ENCODE measurements around the gene SH2D6. TPM values are rescaled to one million over a fixed set of nuclear protein-coding genes. Genes with fewer than 3 reads are reported as not detected.
"Not testable (repeated sequence)": the region's sequence is repeated elsewhere in the genome, so short reads cannot be mapped to it uniquely, and the experiment has no call there.

Gene SH2D6
- polyA plus RNA-seq, 1 donor from 2014 or later: not detected

GRCh38 chr2:85413592-85414420 lies 4.7 kb upstream of the SH2D6 start:
- Histone ChIP-seq H3K79me2 (replicated peaks; ENCODE audit: insufficient read depth, low read length) (no peaks in the 10 kb centered on the region), H3F3A (ENCODE audit: insufficient read depth, low read length, poor library complexity, severe bottlenecking) (no peaks in the 10 kb centered on the region), H3K4me3 (ENCODE audit: low read length) (no peak overlapping the region), H3K36me3 (ENCODE audit: insufficient read depth, low read length) (no peaks in the 10 kb centered on the region), H3K9me3 (ENCODE audit: low read length) (no peaks in the 10 kb centered on the region), H3K4me2 (ENCODE audit: low read length) (no peak overlapping the region), H3K9ac (ENCODE audit: low read length) (no peak overlapping the region), H4K20me1 (ENCODE audit: insufficient read depth) (no peaks in the 10 kb centered on the region), H3K9me2 (ENCODE audit: insufficient read depth, low read length) (no peaks in the 10 kb centered on the region), H3K27ac (ENCODE audit: low read length) (no peak overlapping the region), H3K27me3 (ENCODE audit: insufficient read depth, low read depth, low read length) (peaks cover 17% of the 10 kb centered on the region), H2AFZ (ENCODE audit: low read depth, low read length) (no peak overlapping the region)
- TF ChIP-seq MXI1 (conservative IDR thresholded peaks at IDR 0.05; ENCODE audit: poor library complexity, severe bottlenecking): no peak

DNA sequence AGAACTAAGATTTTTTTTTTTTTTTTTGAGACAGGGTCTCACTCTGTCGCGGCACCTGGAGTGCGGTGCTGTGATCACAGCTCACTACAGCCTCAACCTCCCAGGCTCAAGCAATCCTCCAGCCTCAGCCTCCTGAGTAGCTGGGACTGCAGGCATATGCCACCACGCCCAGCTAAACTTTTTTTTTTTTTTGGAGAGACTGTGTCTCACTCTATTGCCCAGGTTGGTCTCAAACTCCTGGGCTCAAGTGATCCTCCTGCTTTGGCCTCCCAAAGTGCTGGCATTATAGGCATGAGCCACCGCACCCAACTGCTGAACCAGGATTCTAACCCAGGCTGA lies 4.1 kb upstream of the SH2D6 start:
- not testable (repeated sequence) for H3K4me3 ChIP-seq (ENCODE audit: low read length); H3K79me2 ChIP-seq (replicated peaks; ENCODE audit: insufficient read depth, low read length); H4K20me1 ChIP-seq (ENCODE audit: insufficient read depth); H3K4me2 ChIP-seq (ENCODE audit: low read length); H3K9ac ChIP-seq (ENCODE audit: low read length); H3K36me3 ChIP-seq (ENCODE audit: insufficient read depth, low read length); H3K9me2 ChIP-seq (ENCODE audit: insufficient read depth, low read length); H3K9me3 ChIP-seq (ENCODE audit: low read length); H3F3A ChIP-seq (ENCODE audit: insufficient read depth, low read length, poor library complexity, severe bottlenecking); H2AFZ ChIP-seq (ENCODE audit: low read depth, low read length); H3K27ac ChIP-seq (ENCODE audit: low read length)
- H3K27me3 ChIP-seq (ENCODE audit: insufficient read depth, low read depth, low read length): peaks cover 17% of the 10 kb centered on the region

DNA sequence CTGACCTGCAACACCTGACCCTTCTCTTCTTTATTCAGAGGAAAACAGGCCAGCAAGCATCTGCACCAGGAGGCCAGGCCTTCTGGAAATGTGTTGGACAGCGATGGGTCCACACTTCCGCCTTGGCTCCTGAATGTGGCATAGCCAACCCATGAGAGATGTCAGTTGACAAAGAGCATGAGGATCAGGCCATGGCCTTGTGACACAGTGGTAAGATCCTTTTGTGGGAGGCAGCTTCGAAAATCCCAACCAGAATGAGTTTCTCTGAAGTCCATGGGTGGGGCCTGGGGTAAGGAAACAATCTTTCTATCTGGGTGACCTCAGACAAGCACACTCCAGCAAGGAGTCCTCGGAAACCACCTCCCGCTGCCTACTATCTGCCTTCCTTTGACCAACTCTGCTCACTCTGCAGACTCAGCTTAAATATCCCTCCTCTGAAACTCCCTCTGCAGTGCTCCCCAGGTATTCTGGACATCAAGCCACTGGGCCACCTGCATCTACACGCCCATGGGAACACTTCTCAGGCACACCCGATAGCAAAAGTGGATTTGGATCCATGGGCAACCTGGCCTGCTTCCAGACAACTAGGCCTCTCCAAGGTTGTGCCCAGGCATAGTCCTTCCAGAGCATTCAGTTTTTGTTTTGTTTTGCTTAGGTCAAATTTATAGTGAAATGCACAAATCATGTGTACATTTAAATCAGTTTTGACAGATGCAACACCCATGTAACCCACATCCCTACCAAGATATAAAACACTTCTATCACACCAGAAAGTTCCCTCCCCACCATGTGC lies 3.6 kb upstream of the SH2D6 start:
- Histone ChIP-seq H3K4me3 (ENCODE audit: low read length) (no peak overlapping the region), H2AFZ (ENCODE audit: low read depth, low read length) (no peak overlapping the region), H3K79me2 (replicated peaks; ENCODE audit: insufficient read depth, low read length) (no peaks in the 10 kb centered on the region), H3F3A (ENCODE audit: insufficient read depth, low read length, poor library complexity, severe bottlenecking) (no peaks in the 10 kb centered on the region), H3K9ac (ENCODE audit: low read length) (no peak overlapping the region), H3K27me3 (ENCODE audit: insufficient read depth, low read depth, low read length) (peaks cover 17% of the 10 kb centered on the region), H3K9me3 (ENCODE audit: low read length) (no peaks in the 10 kb centered on the region), H3K27ac (ENCODE audit: low read length) (no peak overlapping the region), H3K36me3 (ENCODE audit: insufficient read depth, low read length) (no peaks in the 10 kb centered on the region), H4K20me1 (ENCODE audit: insufficient read depth) (no peaks in the 10 kb centered on the region), H3K9me2 (ENCODE audit: insufficient read depth, low read length) (no peaks in the 10 kb centered on the region), H3K4me2 (ENCODE audit: low read length) (no peak overlapping the region)
- TF ChIP-seq EP300 (conservative IDR thresholded peaks at IDR 0.05; ENCODE audit: poor library complexity, severe bottlenecking): no peak

DNA sequence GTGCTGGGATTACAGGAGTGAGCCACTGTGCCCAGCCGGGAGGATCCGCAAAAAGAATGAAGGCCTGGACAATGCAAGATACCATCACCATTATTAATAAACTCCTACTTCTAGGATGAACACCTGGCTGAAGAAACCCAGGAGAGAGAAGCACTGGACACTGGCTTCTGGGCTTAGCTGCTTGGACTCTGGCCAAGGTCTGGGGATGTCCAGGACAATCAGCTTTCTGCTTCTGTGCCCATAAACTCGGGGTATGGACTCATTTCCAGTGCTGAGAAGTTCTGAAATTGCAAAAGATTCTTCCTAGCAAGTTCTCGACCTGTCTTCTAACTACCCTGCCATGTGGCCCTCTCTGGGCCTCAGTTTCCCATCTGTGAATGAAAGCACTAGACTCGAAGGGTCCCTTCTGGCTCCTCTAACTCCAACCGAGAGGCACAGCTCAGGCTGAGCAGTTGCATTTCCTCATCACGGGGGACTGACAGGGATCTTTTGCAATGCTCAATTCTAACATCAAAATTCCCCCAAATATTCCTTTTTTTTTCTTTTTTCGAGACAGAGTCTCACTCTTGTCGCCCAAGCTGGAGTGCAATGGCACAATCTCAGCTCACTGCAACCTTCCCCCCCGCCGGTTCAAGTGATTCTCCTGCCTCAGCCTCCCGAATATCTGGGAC lies 2.4 kb upstream of the SH2D6 start:
- Histone ChIP-seq H3K4me2 (ENCODE audit: low read length) (no peak overlapping the region), H3K9me2 (ENCODE audit: insufficient read depth, low read length) (no peaks in the 10 kb centered on the region), H3F3A (ENCODE audit: insufficient read depth, low read length, poor library complexity, severe bottlenecking) (no peaks in the 10 kb centered on the region), H3K27me3 (ENCODE audit: insufficient read depth, low read depth, low read length) (peaks cover 17% of the 10 kb centered on the region), H2AFZ (ENCODE audit: low read depth, low read length) (no peak overlapping the region), H4K20me1 (ENCODE audit: insufficient read depth) (no peaks in the 10 kb centered on the region), H3K36me3 (ENCODE audit: insufficient read depth, low read length) (no peaks in the 10 kb centered on the region), H3K9me3 (ENCODE audit: low read length) (no peaks in the 10 kb centered on the region), H3K9ac (ENCODE audit: low read length) (no peak overlapping the region), H3K79me2 (replicated peaks; ENCODE audit: insufficient read depth, low read length) (no peaks in the 10 kb centered on the region), H3K27ac (ENCODE audit: low read length) (no peak overlapping the region), H3K4me3 (ENCODE audit: low read length) (no peak overlapping the region)
- TF ChIP-seq CTCF (IDR thresholded peaks at IDR 0.05; ENCODE audit: poor library complexity, severe bottlenecking) (no peak), EP300 (conservative IDR thresholded peaks at IDR 0.05; ENCODE audit: poor library complexity, severe bottlenecking) (no peak), SMC3 (conservative IDR thresholded peaks at IDR 0.05; ENCODE audit: poor library complexity) (no peak), REST (IDR thresholded peaks at IDR 0.05; ENCODE audit: borderline replicate concordance) (no peak), POLR2AphosphoS5 (IDR thresholded peaks at IDR 0.05) (no peak), EZH2 (IDR thresholded peaks at IDR 0.05; ENCODE audit: borderline replicate concordance, insufficient read depth, low read length, poor library complexity, severe bottlenecking) (no peak), MXI1 (conservative IDR thresholded peaks at IDR 0.05; ENCODE audit: poor library complexity, severe bottlenecking) (no peak), RAD21 (conservative IDR thresholded peaks at IDR 0.05) (no peak), TAF1 (IDR thresholded peaks at IDR 0.05; ENCODE audit: low read depth) (no peak)
